ENCODE results near the gene FAM161B. TPM values are rescaled to one million over a fixed set of nuclear protein-coding genes. Genes with fewer than 3 reads are reported as not detected.

The FAM161B gene
- total RNA-seq, 1 donor from 2014 or later = 0.13 TPM

- Histone ChIP-seq H3K9ac (no peak overlapping the region), H3K9me3 (ENCODE audit: low read depth) (no peaks in the 10 kb centered on the region), H3F3A (ENCODE audit: low read depth) (peaks cover 10% of the 10 kb centered on the region), H2AFZ (replicated peaks) (no peak overlapping the region), H3K27ac (no peak overlapping the region), H3K36me3 (no peaks in the 10 kb centered on the region), H3K79me2 (ENCODE audit: low read depth) (no peaks in the 10 kb centered on the region), H3K4me3 (no peak overlapping the region), H3K4me1 (no peaks in the 10 kb centered on the region), H4K20me1 (ENCODE audit: low read depth) (no peaks in the 10 kb centered on the region), H3K4me2 (no peak overlapping the region), H3K27me3 (no peaks in the 10 kb centered on the region)
- no peak overlapping the region for H3K27ac Mint-ChIP-seq
- H3K4me1 Mint-ChIP-seq = no peaks in the 10 kb centered on the region
- peaks cover 2% of the 10 kb centered on the region for H3K27me3 Mint-ChIP-seq (ENCODE audit: insufficient read depth, low read depth)
- no peaks in the 10 kb centered on the region for H3K9me3 Mint-ChIP-seq
- DNase-seq (ENCODE audit: low spot score) = no peak
- no peak overlapping the region for H3K4me3 Mint-ChIP-seq
- no peak for TF ChIP-seq CTCF (IDR thresholded peaks at IDR 0.05)
- TF ChIP-seq EZH2 (IDR thresholded peaks at IDR 0.05) = no peak
- no peak for TF ChIP-seq EZH2phosphoT487 (IDR thresholded peaks at IDR 0.05)
- H3K36me3 Mint-ChIP-seq = peaks cover 22% of the 10 kb centered on the region
These were observed 15.3 kb upstream of the FAM161B start for GRCh38 chr14:73965216-73965615.

GRCh38 chr14:73961192-73961591 lies 11.3 kb upstream of the FAM161B start:
- no peak overlapping the region for H3K4me2 ChIP-seq
- TF ChIP-seq CTCF (IDR thresholded peaks at IDR 0.05) (no peak), EZH2 (IDR thresholded peaks at IDR 0.05) (no peak), EZH2phosphoT487 (IDR thresholded peaks at IDR 0.05) (no peak)
- peaks cover 21% of the 10 kb centered on the region for H3K36me3 Mint-ChIP-seq
- H3K4me3 Mint-ChIP-seq = no peak overlapping the region
- H3K4me3 ChIP-seq = no peak overlapping the region
- H3K9ac ChIP-seq = no peak overlapping the region
- H3K27me3 Mint-ChIP-seq (ENCODE audit: insufficient read depth, low read depth) = no peaks in the 10 kb centered on the region
- no peaks in the 10 kb centered on the region for H3K4me1 Mint-ChIP-seq
- H3K27ac Mint-ChIP-seq = no peak overlapping the region
- no peaks in the 10 kb centered on the region for H3K9me3 ChIP-seq (ENCODE audit: low read depth)
- H3K27me3 ChIP-seq = no peaks in the 10 kb centered on the region
- no peak for DNase-seq (ENCODE audit: low spot score)
- no peaks in the 10 kb centered on the region for H3K36me3 ChIP-seq
- no peak overlapping the region for H3K27ac ChIP-seq
- H3K4me1 ChIP-seq = no peaks in the 10 kb centered on the region
- H4K20me1 ChIP-seq (ENCODE audit: low read depth) = no peaks in the 10 kb centered on the region
- no peaks in the 10 kb centered on the region for H3K9me3 Mint-ChIP-seq
- no peak overlapping the region for H2AFZ ChIP-seq (replicated peaks)
- H3F3A ChIP-seq (ENCODE audit: low read depth) = peaks cover 10% of the 10 kb centered on the region
- no peaks in the 10 kb centered on the region for H3K79me2 ChIP-seq (ENCODE audit: low read depth)

- no peaks in the 10 kb centered on the region for H3F3A ChIP-seq (ENCODE audit: low read depth)
- H3K27me3 ChIP-seq = no peaks in the 10 kb centered on the region
- no peak overlapping the region for H3K4me2 ChIP-seq
- no peak overlapping the region for H2AFZ ChIP-seq (replicated peaks)
- no peak overlapping the region for H3K27ac ChIP-seq
- H3K36me3 Mint-ChIP-seq = peaks cover 24% of the 10 kb centered on the region
- H3K4me1 Mint-ChIP-seq = no peaks in the 10 kb centered on the region
- no peaks in the 10 kb centered on the region for H3K27me3 Mint-ChIP-seq (ENCODE audit: insufficient read depth, low read depth)
- no peaks in the 10 kb centered on the region for H3K9me3 Mint-ChIP-seq
- H3K4me3 ChIP-seq = no peak overlapping the region
- no peaks in the 10 kb centered on the region for H3K79me2 ChIP-seq (ENCODE audit: low read depth)
- no peaks in the 10 kb centered on the region for H3K4me1 ChIP-seq
- no peaks in the 10 kb centered on the region for H3K36me3 ChIP-seq
- no peaks in the 10 kb centered on the region for H4K20me1 ChIP-seq (ENCODE audit: low read depth)
- TF ChIP-seq EZH2phosphoT487 (IDR thresholded peaks at IDR 0.05) = no peak
- no peak for TF ChIP-seq CTCF (IDR thresholded peaks at IDR 0.05)
- no peak for TF ChIP-seq EZH2 (IDR thresholded peaks at IDR 0.05)
- no peak overlapping the region for H3K27ac Mint-ChIP-seq
- H3K9me3 ChIP-seq (ENCODE audit: low read depth) = no peaks in the 10 kb centered on the region
- no peak for DNase-seq (ENCODE audit: low spot score)
- no peak overlapping the region for H3K4me3 Mint-ChIP-seq
- H3K9ac ChIP-seq = no peak overlapping the region
These were observed 8.7 kb upstream of the FAM161B start for GRCh38 chr14:73958591-73958990.

All from neural progenitor cell (in vitro differentiated cells).